SH-SY5Y (cell line): ENCODE data around the gene SMIM33.

Source experiments
- GATA2 ChIP-seq: IDR thresholded peaks from 2 replicates; pipeline ENCODE4 v1.6.1; 2011; ENCODE audit warnings: mild to moderate bottlenecking, low read depth, low read length
- GATA3 ChIP-seq: IDR thresholded peaks from 2 replicates; pipeline ENCODE4 v1.6.1; 2011; ENCODE audit warnings: low read depth, mild to moderate bottlenecking, low read length, moderate library complexity

DNA sequence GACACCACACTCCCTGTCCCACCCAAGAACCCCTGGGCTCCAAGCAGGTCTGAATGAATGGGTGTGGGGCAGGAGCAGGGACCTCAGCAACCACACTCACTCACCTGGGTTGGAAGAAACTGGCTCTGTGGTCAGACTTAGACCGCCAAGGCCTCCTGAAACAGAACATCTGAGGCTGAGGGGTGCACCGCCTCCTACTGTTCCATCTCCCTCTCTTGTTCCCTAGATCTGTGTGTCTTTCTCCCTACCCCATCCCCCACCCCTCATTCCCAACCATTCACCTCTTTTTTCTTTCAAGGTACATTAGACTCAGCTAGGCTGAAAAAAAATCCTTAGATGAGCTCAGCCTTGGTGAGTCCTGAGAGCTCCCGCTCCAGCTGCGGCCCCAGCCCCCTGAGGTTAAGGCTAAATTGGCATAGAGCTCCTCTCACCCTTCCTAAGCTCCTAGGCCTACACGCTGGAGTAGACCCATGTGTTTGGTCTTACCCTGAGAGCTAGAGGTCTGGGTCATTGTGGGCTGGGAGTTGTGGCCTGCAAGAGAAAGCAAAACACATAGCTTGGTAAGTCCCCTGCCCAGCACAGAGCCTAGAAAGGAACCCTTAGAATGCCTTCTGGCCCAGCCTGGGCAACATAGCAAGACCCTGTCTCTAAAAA lies 13.0 kb upstream of the SMIM33 start:
- no peak for TF ChIP-seq GATA2
- no peak for TF ChIP-seq GATA3
